ENCODE results near the gene F13A1.

The F13A1 gene

DNA sequence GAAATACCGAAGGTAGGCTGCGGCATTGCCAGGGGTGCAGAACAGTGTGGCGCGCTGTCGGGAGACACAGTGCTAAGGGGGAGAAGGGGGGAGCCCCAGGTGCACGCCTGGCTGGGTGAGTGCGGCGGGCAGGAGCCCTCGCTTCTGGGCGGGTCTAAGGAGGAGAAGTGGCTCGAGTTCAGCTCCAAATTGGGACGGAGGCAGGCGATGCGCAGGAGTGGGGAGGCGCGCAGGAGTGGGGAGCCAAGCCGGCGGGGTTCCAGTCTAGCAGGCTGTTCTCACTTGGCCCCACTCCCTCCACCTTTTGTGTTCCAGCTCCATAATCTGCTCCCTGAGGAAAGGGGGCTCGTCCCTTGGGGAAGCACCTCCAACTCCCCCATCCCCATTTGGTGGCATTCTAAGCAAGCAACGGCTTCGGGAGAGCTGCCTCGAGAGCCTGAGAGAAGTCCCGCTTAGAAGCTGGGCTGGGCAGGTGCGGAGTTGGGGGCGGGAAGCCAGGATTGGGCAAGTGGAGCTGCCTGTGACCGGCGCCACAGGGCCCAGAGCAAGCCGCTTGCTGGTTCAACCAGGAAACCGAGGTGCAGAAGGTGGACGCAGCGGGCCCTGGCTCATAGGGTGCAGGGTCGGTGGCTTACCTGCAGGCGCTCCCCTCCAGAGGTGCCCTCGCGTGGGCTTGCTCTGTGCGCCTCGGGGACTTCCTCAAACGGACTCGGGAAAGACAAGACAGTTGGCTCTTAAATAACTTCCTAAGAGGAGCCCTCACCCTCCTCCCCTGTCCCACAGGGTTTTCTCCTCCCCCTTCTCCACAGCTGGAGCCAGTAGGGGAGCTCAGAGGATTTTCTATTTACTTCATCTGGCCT is at the start of gene F13A1:
Gene F13A1 (minus strand): TSS at position 711 of the 860 bp plus-strand sequence. CDS start 1,998 bp downstream, outside the sequence.
- TF ChIP-seq, protein P1, sequence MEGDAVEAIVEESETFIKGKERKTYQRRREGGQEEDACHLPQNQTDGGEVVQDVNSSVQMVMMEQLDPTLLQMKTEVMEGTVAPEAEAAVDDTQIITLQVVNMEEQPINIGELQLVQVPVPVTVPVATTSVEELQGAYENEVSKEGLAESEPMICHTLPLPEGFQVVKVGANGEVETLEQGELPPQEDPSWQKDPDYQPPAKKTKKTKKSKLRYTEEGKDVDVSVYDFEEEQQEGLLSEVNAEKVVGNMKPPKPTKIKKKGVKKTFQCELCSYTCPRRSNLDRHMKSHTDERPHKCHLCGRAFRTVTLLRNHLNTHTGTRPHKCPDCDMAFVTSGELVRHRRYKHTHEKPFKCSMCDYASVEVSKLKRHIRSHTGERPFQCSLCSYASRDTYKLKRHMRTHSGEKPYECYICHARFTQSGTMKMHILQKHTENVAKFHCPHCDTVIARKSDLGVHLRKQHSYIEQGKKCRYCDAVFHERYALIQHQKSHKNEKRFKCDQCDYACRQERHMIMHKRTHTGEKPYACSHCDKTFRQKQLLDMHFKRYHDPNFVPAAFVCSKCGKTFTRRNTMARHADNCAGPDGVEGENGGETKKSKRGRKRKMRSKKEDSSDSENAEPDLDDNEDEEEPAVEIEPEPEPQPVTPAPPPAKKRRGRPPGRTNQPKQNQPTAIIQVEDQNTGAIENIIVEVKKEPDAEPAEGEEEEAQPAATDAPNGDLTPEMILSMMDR (IDR thresholded peaks at IDR 0.05; ENCODE audit: low read depth, low read length, missing control alignments), result no peak
- in situ Hi-C loops (cut with HindIII; ENCODE audit: low sequenced_read_pairs), result no loop called here
- no peak for DNase-seq (ENCODE audit: low read depth)

GRCh38 chr6:6368684-6369052 is 48.2 kb upstream of the F13A1 start:
- TF ChIP-seq, protein P1 (IDR thresholded peaks at IDR 0.05; ENCODE audit: low read depth, low read length, missing control alignments), result no peak
- DNase-seq (ENCODE audit: low read depth), result no peak
- in situ Hi-C loops (cut with HindIII; ENCODE audit: low sequenced_read_pairs), result no loop called here
- H3K4me3 ChIP-seq (ENCODE audit: low read depth, low read length), result no peak overlapping the region

More for the DNA sequence above, at the start of gene F13A1:
- no peak within 1 kb of the TSS for H3K4me3 ChIP-seq (ENCODE audit: low read depth, low read length)

GRCh38 chr6:6368040-6368683 is 47.7 kb upstream of the F13A1 start:
- TF ChIP-seq, protein P1 (IDR thresholded peaks at IDR 0.05; ENCODE audit: low read depth, low read length, missing control alignments), result no peak
- no peak for DNase-seq (ENCODE audit: low read depth)
- H3K4me3 ChIP-seq (ENCODE audit: low read depth, low read length), result no peak overlapping the region
- in situ Hi-C loops (cut with HindIII; ENCODE audit: low sequenced_read_pairs), result no loop called here

GRCh38 chr6:6366803-6367202 is 46.3 kb upstream of the F13A1 start:
- in situ Hi-C loops (cut with HindIII; ENCODE audit: low sequenced_read_pairs), result no loop called here

GRCh38 chr6:6365242-6365641 is 44.8 kb upstream of the F13A1 start:
- no peak for DNase-seq (ENCODE audit: low read depth)
- no peak overlapping the region for H3K4me3 ChIP-seq (ENCODE audit: low read depth, low read length)
- TF ChIP-seq, protein P1 (IDR thresholded peaks at IDR 0.05; ENCODE audit: low read depth, low read length, missing control alignments), result no peak
- in situ Hi-C loops (cut with HindIII; ENCODE audit: low sequenced_read_pairs), result no loop called here

More at GRCh38 chr6:6366803-6367202, 46.3 kb upstream of the F13A1 start:
- no peak for DNase-seq (ENCODE audit: low read depth)
- H3K4me3 ChIP-seq (ENCODE audit: low read depth, low read length), result no peak overlapping the region
- TF ChIP-seq, protein P1 (IDR thresholded peaks at IDR 0.05; ENCODE audit: low read depth, low read length, missing control alignments), result no peak

GRCh38 chr6:6362056-6362840 is 41.8 kb upstream of the F13A1 start:
- in situ Hi-C loops (cut with HindIII; ENCODE audit: low sequenced_read_pairs), result no loop called here
- H3K4me3 ChIP-seq (ENCODE audit: low read depth, low read length), result no peak overlapping the region
- DNase-seq (ENCODE audit: low read depth), result no peak
- TF ChIP-seq, protein P1 (IDR thresholded peaks at IDR 0.05; ENCODE audit: low read depth, low read length, missing control alignments), result no peak

All from astrocyte of the cerebellum (primary cell).